ENCODE measurements around the gene GPR152. TPM values are rescaled to one million over a fixed set of nuclear protein-coding genes. Genes with fewer than 3 reads are reported as not detected.

Gene GPR152
- total RNA-seq, 4 donors from 2014 or later: not detected

DNA sequence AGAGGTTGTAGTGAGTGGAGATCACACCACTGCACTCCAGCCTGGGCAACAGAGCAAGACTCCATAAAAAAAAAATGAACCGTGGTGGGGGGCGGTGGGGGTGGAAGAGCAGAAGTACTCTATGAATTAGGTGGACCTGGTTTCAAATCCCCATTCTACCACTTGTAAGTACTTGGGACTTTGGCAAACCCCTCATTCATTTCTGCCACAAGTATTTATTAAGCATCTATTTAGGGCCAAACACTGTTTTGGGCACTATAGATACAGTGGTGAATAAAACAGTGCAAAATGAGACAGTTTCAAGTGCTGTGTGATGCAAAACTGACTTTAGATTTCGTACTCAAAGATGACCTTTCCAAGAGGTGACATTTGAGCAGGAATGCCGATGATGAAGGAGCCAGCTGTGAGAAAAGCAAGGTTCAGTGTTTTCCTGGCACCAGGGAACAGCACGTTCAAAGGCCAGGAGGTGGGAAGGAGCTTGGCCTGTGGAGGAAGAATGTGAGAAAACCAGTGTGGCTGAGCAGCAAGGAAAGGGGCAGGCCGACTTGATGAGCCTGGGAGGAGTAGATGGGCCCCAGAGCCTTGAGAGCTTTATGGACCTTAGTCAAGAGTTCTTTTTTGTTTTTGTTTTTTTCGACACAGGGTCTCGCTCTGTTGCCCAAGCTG, 17.9 kb upstream of the GPR152 start:
- Histone ChIP-seq H3K4me3 (no peak overlapping the region), H3K9me3 (no peaks in the 10 kb centered on the region), H3K27ac (no peak overlapping the region), H3K36me3 (peaks cover 0 to 4% of the 10 kb centered on the region in 2 donors), H3K27me3 (no peaks in the 10 kb centered on the region), H3K4me1 (peaks cover 0 to 40% (median 15%) of the 10 kb centered on the region in 3 donors)
- ATAC-seq: no peak
- WGBS, 2 donors (ENCODE audit: low coverage in 1 of 2): 57 to 72% methylated on average over 5 to 8 of the region's 8 CpGs
- no peak for TF ChIP-seq EP300 (IDR thresholded peaks at IDR 0.05)
- TF ChIP-seq, protein P1, sequence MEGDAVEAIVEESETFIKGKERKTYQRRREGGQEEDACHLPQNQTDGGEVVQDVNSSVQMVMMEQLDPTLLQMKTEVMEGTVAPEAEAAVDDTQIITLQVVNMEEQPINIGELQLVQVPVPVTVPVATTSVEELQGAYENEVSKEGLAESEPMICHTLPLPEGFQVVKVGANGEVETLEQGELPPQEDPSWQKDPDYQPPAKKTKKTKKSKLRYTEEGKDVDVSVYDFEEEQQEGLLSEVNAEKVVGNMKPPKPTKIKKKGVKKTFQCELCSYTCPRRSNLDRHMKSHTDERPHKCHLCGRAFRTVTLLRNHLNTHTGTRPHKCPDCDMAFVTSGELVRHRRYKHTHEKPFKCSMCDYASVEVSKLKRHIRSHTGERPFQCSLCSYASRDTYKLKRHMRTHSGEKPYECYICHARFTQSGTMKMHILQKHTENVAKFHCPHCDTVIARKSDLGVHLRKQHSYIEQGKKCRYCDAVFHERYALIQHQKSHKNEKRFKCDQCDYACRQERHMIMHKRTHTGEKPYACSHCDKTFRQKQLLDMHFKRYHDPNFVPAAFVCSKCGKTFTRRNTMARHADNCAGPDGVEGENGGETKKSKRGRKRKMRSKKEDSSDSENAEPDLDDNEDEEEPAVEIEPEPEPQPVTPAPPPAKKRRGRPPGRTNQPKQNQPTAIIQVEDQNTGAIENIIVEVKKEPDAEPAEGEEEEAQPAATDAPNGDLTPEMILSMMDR (IDR thresholded peaks at IDR 0.05): no peak
- no peak for TF ChIP-seq POLR2AphosphoS5 (IDR thresholded peaks at IDR 0.05)
- no peak for TF ChIP-seq POLR2A (IDR thresholded peaks at IDR 0.05)

DNA sequence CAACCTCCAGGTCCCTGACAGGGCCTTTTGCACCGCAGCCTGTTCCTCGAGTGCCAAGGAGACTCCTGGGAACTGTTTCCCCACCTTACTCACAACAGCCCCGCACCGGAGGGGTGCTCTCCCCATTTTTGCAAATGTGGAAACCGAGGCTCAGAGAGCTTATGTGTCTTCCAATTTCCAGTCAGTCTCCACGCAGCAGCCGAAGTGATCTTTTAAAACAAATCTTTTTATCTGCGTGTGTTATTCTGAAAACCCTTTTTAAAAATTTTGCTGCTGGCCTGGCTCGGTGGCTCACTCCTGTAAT, 16.9 kb upstream of the GPR152 start:
- TF ChIP-seq EP300 (IDR thresholded peaks at IDR 0.05) (no peak), POLR2AphosphoS5 (IDR thresholded peaks at IDR 0.05) (no peak), POLR2A (IDR thresholded peaks at IDR 0.05) (no peak)
- TF ChIP-seq, protein P1 (IDR thresholded peaks at IDR 0.05): no peak
- Histone ChIP-seq H3K27ac (peak overlapping the region; percentile 77 to 90 (median 88)), H3K27me3 (no peaks in the 10 kb centered on the region), H3K9me3 (no peaks in the 10 kb centered on the region), H3K4me3 (peak overlapping the region; percentile 61 to 84), H3K4me1 (peaks cover 0 to 51% (median 15%) of the 10 kb centered on the region in 3 donors), H3K36me3 (peaks cover 0 to 4% of the 10 kb centered on the region in 2 donors)
- no peak for ATAC-seq
- 0 to 4% methylated on average over 2 to 8 of the region's 9 CpGs for WGBS, 2 donors (ENCODE audit: low coverage in 1 of 2)

DNA sequence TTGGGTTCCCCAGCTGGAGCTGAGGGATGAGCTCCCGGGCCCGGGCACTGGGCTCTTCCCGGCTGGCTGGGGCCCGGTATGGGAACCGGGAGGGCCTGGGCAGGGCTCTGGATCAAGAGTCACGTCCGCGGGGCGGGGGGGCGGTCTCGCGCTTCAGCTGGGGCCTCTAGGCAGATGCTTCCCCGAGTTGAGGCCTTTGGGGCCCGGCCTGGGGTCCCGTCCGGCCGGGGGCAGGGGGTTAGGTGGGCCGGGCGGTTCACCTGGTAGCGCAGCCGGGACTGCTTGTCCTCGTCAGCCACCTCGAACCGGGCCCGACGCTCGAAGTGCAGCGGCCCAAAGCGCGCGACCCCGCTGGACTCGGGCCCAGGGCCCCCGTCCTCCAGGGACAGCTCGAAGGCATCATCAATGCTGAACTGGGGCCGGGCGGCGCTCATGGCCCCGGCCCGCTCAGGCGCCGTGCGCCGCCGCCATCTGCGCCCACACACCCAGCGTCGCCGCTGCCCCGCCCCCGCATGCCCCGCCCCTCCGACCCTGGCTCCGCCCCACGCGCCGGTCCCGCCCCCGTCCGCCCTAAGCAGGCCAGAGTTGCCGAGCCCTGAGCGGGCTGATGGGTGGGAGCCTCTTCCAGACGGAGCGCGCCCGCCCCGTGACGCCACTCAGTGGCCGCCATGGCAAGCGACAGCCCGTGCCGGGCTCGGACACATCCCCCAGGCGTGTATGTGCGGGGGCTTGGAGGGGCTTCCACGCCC, 16.4 kb upstream of the GPR152 start, which contains the start of gene TMEM134:
TSS of gene TMEM134 (minus strand) at position 493 of the 749 bp plus-strand sequence. CDS start at position 434, 59 bp downstream.
- ATAC-seq: peak; percentile 93
- Histone ChIP-seq H3K27ac (peak within 1 kb of the TSS; percentile 77 to 90 (median 88)), H3K36me3 (peaks cover 0 to 4% of the 10 kb centered on the region in 2 donors), H3K4me3 (peak within 1 kb of the TSS; percentile 61 to 84), H3K9me3 (no peaks in the 10 kb centered on the region), H3K4me1 (peaks cover 0 to 56% (median 19%) of the 10 kb centered on the region in 3 donors), H3K27me3 (no peaks in the 10 kb centered on the region)
- TF ChIP-seq, protein P1 (IDR thresholded peaks at IDR 0.05): peak in 3 of 4 experiments; percentile 49 to 71 (median 60)
- TF ChIP-seq EP300 (IDR thresholded peaks at IDR 0.05): no peak
- peak; percentile 81 to 94 for TF ChIP-seq POLR2A (IDR thresholded peaks at IDR 0.05)
- TF ChIP-seq POLR2AphosphoS5 (IDR thresholded peaks at IDR 0.05): peak; percentile 89
- WGBS, 2 donors (ENCODE audit: low coverage in 1 of 2): no CpG with 5 or more reads among the region's 76 CpGs

DNA sequence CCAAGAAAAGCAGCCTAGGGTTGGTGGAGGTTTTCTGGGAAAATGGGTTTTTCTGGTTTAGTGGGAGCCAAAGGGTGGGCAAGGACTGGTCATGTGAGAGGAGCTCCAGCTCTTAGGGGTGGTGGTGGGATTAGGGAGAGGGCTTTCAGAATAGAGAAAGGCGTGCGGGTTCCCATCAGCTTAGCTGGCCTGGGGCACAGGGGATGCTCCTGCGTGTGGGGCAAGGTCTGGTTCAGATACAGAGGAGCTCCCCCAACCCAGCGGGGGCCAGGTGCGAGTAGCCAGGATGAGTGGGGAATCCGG, 15.9 kb upstream of the GPR152 start:
- Histone ChIP-seq H3K36me3 (peaks cover 0 to 4% of the 10 kb centered on the region in 2 donors), H3K27me3 (no peaks in the 10 kb centered on the region), H3K9me3 (no peaks in the 10 kb centered on the region), H3K4me3 (peak overlapping the region; percentile 61 to 84), H3K27ac (peak overlapping the region; percentile 16 to 90 (median 88)), H3K4me1 (peaks cover 0 to 60% (median 23%) of the 10 kb centered on the region in 3 donors)
- TF ChIP-seq POLR2A (IDR thresholded peaks at IDR 0.05) (no peak), EP300 (IDR thresholded peaks at IDR 0.05) (no peak), POLR2AphosphoS5 (IDR thresholded peaks at IDR 0.05) (no peak)
- TF ChIP-seq, protein P1 (IDR thresholded peaks at IDR 0.05): no peak
- 7% methylated on average over 3 of the region's 6 CpGs; no CpG with 5 or more reads in 1 of the 2 donors for WGBS, 2 donors (ENCODE audit: low coverage in 1 of 2)
- no peak for ATAC-seq

Data from gastroesophageal sphincter (tissue), 4 donors.